GM18873 (cell line): Measurements from ENCODE around the gene USP17L21.
"Not testable (repeated sequence)": the region's sequence is repeated elsewhere in the genome, so short reads cannot be mapped to it uniquely, and the experiment has no call there.

Experiments
- ATAC-seq: cut with Tn5 transposase; IDR thresholded peaks from one replicate; pipeline ENCODE4 v1.9.1; 2021; ENCODE audit warnings: mild to moderate bottlenecking, moderate library complexity, moderate number of reproducible peaks; ENCODE audit not compliant: unreplicated experiment, low FRiP score

The USP17L21 gene

GRCh38 chr4:9262572-9262971 lies at the start of gene USP17L21:
USP17L21 (plus strand) TSS chr4:9262872; CDS start chr4:9262872, 0 bp downstream.
- not testable (repeated sequence) for ATAC-seq

- not testable (repeated sequence) for ATAC-seq
These were observed 48.0 kb upstream of the USP17L21 start for GRCh38 chr4:9214701-9215100.

- ATAC-seq = not testable (repeated sequence)
These were observed 47.6 kb upstream of the USP17L21 start, which contains the start of gene USP17L11 for GRCh38 chr4:9215105-9215504. USP17L11 (plus strand) TSS chr4:9215405; CDS start chr4:9215405, 0 bp downstream.

DNA sequence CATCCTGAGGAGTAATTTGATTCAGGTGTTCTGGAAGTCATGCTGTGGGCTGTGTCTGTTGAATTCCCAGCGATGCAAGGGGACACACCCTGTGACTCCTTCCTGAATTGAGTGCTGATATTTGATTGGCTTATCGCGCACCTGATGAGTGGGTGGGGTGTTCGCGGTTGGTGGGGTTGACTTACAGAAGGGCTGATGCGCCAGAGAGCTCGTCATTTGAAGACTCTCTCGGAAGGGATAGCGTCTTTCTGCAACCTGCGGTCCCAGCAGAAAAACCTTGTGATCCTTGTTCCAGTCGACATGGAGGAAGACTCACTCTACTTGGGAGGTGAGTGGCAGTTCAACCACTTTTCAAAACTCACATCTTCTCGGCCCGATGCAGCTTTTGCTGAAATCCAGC lies 42.8 kb upstream of the USP17L21 start, which contains the start of gene USP17L12:
TSS of gene USP17L12 (plus strand) at position 301 of the 400 bp plus-strand sequence. CDS start at position 301, 0 bp downstream.
- not testable (repeated sequence) for ATAC-seq

GRCh38 chr4:9224596-9224995 lies 38.1 kb upstream of the USP17L21 start, which contains the start of gene USP17L13:
USP17L13 (plus strand) TSS chr4:9224896; CDS start chr4:9224896, 0 bp downstream.
- not testable (repeated sequence) for ATAC-seq

GRCh38 chr4:9230249-9230648 lies 32.4 kb upstream of the USP17L21 start:
- ATAC-seq = not testable (repeated sequence)

- ATAC-seq = not testable (repeated sequence)
These were observed 28.6 kb upstream of the USP17L21 start, which contains the start of gene USP17L15 for GRCh38 chr4:9234085-9234484. USP17L15 (plus strand) TSS chr4:9234385; CDS start chr4:9234385, 0 bp downstream.

DNA sequence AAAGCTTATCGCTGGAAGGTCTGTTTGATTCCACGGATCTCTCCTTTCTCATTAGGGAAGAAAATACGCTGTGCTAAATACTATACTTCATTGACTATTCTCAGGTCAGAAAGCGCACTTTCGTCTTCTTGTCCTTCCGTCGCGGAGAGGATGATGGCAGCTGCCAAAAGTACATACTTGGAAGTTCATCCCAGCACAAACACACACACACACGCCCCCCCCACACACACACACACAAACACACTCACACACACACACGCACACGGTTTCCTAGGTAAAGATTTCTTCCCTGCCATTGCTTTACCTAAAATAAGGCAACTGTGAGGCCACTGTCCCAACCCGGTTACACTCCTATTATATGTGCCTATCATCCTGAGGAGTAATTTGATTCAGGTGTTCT lies 24.2 kb upstream of the USP17L21 start:
- not testable (repeated sequence) for ATAC-seq

DNA sequence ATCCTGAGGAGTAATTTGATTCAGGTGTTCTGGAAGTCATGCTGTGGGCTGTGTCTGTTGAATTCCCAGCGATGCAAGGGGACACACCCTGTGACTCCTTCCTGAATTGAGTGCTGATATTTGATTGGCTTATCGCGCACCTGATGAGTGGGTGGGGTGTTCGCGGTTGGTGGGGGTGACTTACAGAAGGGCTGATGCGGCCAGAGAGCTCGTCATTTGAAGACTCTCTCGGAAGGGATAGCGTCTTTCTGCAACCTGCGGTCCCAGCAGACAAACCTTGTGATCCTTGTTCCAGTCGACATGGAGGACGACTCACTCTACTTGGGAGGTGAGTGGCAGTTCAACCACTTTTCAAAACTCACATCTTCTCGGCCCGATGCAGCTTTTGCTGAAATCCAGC lies 19.1 kb upstream of the USP17L21 start, which contains the start of gene USP17L17:
TSS of gene USP17L17 (plus strand) at position 301 of the 400 bp plus-strand sequence. CDS start at position 301, 0 bp downstream.
- not testable (repeated sequence) for ATAC-seq

- ATAC-seq = not testable (repeated sequence)
These were observed 14.6 kb upstream of the USP17L21 start, which contains the start of gene USP17L18 for GRCh38 chr4:9247953-9248680. USP17L18 (plus strand) TSS chr4:9248630; CDS start chr4:9248630, 0 bp downstream.

- ATAC-seq = not testable (repeated sequence)
These were observed 9.6 kb upstream of the USP17L21 start, which contains the start of gene USP17L19 for GRCh38 chr4:9253078-9253477. USP17L19 (plus strand) TSS chr4:9253378; CDS start chr4:9253378, 0 bp downstream.

- ATAC-seq = not testable (repeated sequence)
These were observed 4.8 kb upstream of the USP17L21 start, which contains the start of gene USP17L20 for GRCh38 chr4:9257824-9258223. USP17L20 (plus strand) TSS chr4:9258124; CDS start chr4:9258124, 0 bp downstream.

DNA sequence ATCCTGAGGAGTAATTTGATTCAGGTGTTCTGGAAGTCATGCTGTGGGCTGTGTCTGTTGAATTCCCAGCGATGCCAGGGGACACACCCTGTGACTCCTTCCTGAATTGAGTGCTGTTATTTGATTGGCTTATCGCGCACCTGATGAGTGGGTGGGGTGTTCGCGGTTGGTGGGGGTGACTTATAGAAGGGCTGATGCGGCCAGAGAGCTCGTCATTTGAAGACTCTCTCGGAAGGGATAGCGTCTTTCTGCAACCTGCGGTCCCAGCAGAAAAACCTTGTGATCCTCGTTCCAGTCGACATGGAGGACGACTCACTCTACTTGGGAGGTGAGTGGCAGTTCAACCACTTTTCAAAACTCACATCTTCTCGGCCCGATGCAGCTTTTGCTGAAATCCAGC lies 4.6 kb downstream of the USP17L21 start, which contains the start of gene USP17L22:
TSS of gene USP17L22 (plus strand) at position 301 of the 400 bp plus-strand sequence. CDS start at position 301, 0 bp downstream.
- ATAC-seq = not testable (repeated sequence)

GRCh38 chr4:9271719-9272118 lies 9.0 kb downstream of the USP17L21 start:
- ATAC-seq = not testable (repeated sequence)
